ENCODE measurements around the gene DUS3L.

The DUS3L gene, protein sequence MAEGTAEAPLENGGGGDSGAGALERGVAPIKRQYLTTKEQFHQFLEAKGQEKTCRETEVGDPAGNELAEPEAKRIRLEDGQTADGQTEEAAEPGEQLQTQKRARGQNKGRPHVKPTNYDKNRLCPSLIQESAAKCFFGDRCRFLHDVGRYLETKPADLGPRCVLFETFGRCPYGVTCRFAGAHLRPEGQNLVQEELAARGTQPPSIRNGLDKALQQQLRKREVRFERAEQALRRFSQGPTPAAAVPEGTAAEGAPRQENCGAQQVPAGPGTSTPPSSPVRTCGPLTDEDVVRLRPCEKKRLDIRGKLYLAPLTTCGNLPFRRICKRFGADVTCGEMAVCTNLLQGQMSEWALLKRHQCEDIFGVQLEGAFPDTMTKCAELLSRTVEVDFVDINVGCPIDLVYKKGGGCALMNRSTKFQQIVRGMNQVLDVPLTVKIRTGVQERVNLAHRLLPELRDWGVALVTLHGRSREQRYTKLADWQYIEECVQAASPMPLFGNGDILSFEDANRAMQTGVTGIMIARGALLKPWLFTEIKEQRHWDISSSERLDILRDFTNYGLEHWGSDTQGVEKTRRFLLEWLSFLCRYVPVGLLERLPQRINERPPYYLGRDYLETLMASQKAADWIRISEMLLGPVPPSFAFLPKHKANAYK

DNA sequence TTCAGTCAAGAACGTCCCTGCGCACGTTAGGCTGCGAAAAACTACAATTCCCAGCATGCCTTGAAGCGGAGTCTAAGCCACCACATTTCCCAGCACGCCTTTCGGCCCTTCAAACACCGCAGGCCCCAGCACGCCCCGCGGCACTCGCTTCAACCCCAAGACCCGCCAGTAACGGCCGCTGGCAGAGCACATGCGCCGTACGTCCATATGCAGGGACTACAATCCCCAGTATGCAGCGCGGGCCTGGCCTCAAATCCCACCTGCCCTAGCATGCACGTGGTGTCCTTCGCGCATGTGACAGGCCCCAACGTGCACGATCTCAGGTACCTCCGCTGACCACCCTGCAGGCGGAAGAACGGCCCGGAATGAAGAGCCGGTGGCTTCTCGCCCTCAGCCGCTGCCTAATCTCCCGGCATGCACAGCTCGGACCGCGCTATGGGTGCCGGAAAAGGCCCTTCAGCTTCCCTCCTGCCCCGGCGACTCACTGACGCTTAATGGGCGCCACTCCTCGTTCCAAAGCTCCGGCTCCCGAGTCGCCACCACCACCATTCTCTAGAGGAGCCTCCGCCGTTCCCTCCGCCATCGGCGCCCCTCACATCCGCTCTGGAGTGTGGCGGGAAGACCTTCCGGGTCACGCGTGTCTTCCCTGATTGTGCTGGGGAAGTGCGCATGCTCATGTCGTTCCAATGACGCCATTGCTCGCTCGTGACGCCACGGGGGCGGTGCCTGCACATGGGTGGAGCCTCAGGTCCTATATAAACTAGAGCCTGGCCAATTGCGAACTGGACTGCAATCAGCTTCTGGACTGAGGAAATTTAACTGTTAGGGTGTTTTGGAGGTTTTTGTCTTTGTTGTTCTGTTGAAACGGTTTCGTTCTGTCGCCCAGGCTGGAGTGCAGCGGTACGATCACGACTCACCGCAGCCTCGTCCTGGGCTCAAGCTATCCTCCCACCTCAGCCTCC lies at the start of gene DUS3L:
Gene DUS3L, minus strand, starts transcription at position 605 of the 962 bp plus-strand sequence. Its CDS starts 22 bp downstream, at position 583.
- DNase-seq: peak; percentile 96 to 97

DNA sequence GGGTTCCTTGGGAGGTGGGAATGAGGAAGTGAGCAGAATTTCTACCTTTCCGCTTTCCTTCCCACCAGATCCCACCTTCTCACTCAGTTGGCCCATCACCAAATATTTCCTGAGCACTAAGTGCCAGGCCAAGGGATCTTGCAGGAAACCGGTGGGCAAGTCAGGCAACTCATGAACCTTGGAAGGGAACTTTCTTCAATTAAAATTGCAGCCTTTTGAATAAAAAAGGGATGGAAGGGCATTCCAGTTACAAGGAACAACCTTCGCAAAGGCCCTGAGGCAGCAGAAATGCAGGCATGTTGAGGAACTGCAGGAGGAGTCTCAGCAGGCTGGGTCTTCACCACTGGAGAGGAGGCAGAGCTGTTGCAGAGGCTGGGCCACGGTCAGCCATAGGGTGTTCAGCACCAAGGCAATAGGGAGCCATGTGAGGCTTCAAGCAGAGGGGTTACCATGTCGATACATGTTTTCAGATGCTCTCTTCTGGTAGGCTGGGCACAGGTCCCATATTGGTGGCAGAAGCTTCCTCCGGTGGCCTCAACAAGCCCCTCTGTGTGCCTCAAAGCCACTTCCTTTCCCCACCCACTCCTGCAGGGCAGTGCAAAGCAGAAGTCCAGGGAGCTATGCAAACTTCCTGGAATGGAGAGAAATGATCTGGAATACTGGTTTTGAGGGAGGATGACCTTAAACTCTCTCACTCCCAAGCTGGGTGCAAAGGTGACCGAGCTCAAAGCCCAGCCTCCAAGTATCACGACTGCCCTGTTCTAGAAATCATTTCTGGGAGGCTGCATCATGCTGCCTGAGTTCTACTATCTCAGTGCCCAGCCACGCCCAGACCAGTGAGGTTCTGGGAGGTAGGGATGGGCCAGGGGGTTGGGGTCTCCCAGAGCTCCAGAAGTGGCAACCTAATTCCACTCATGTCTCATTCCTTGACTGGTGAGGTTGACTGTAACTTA lies 48.4 kb upstream of the DUS3L start, which contains the start of gene FUT6:
Gene FUT6, minus strand, starts transcription at position 638 of the 953 bp plus-strand sequence. CDS start 7,135 bp downstream, outside the sequence.
- DNase-seq: no peak

DNA sequence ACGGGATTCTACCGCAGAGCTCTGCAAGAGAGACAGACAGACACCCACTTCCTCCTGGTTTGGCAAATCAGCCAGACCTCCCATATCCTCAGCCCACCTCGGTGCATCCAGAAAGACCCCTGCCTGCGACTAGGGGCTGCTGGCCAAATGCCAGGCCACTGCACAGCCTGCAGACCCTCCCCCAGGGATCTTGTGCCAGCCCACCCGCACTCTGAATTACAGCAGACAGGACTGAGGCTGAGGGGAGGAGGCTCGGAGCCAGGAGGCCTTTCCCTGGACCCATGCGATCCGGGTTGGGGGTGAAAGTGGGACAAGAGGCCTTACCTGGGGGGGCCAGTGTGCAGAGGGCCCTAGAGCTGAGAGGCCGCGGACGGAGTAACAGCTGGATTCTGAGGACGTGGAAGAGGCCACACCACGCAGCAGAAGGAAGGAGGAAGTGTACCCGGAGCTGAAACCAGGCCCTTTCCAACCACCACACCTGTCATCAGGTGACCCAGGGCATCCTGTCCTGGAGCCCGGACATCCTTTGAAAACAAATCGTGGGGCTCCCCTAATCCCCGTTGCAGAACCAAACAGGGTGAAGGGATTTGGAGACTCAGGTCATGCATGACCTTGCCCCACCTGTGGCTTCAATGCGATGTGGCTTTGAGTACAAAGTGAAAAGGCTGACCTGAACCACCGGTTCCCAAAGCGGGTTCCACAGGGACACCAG lies 47.5 kb upstream of the DUS3L start:
- no peak for DNase-seq

DNA sequence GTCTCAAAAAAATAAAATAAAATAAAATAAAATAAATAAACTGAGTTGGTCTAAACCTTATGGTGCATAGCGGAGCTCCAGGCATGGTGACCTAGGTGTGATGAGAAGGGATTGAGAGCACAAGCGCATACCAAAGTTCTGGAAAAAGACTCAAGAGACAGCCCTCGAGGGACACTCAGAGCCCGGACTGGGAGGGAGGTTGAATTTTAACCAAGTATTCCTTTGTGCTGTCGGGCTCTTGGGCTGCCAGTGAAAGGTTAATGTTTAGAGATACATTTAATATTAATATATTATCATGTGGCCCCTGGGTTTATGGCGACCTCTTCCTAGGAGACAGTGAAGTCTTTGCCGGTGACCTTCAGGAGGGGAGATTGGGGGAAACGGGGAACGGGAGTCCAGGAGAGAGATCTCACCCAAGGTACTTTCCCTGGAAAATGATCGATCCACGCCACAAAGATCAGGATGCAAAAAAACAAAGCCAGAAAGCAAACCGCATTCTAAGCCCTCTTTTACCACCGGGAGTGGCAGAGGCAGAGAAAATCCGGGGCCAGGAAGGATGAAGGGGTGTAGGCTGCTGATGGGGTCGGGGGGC lies 46.9 kb upstream of the DUS3L start:
- DNase-seq: no peak

DNA sequence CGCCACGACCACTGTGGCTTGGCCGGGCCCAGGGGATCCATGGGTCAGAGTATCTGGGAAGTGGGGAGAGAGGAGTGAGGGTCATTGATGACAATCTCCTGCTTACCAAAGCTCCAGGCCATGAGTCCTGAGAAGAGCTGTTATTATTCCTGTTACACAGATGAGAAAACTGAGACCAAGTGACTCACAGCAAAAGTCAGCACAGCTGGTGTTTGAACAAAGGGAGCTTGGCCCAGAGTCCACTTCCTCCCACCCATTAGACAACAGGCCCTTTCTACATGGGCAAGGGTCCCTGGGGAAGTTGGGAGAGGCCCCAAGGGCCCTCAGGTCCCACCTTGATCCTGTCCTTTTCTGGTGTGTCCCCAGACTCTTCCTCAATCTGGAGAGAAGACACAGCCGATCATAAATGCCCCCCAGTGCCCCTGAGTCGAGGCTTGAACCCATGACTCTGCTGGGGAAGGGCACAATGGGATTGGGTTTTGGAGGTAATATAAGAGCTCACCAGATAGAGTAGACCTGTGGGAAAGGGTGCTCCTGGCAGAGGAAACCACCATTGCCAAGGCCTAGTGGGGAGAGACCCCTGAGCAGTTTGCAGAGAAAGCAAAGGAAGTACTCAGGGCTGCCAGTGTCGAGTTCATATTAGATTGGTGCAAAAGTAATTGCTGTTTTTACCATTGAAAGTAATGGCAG lies 41.7 kb upstream of the DUS3L start:
- no peak for DNase-seq

DNA sequence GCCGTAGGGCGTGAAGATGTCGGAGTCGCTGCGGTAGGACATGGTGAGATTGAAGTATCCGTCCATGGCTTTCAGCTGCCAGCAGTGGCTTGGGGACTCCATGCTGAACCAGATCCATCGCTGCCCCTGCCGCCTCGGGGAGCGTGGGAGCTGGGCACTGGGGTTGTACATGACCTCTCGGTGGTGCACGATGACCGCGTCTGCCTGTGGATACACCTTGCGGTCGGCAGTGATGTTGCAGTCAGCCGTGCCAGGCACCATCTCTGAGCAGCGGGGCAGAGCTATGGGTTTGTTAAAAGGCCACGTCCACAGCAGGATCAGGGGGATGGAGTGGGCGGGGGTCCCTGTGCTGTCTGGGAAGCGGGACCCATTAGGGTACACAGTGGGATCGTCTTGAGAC lies 41.1 kb upstream of the DUS3L start:
- DNase-seq: no peak

DNA sequence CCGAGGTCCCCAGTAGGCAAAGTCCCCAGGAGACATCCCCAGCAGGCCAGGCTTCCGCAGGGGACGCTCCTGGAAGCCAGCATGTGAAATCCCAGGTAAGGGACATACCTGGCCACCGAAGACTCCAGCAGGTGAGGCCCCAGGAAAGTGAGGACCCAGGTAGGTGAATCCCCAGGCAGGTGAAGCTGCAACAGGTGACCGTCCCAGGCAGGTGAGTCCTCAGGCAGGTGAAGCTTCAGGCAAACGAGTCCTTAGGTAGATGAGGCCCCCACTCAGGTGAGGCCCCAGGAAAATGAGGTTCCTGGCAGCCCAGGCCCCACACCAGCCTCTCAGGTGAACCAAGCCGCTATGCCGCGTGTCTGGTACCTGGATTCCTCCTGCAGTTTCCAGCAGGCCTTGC lies 40.2 kb upstream of the DUS3L start:
- DNase-seq: no peak

DNA sequence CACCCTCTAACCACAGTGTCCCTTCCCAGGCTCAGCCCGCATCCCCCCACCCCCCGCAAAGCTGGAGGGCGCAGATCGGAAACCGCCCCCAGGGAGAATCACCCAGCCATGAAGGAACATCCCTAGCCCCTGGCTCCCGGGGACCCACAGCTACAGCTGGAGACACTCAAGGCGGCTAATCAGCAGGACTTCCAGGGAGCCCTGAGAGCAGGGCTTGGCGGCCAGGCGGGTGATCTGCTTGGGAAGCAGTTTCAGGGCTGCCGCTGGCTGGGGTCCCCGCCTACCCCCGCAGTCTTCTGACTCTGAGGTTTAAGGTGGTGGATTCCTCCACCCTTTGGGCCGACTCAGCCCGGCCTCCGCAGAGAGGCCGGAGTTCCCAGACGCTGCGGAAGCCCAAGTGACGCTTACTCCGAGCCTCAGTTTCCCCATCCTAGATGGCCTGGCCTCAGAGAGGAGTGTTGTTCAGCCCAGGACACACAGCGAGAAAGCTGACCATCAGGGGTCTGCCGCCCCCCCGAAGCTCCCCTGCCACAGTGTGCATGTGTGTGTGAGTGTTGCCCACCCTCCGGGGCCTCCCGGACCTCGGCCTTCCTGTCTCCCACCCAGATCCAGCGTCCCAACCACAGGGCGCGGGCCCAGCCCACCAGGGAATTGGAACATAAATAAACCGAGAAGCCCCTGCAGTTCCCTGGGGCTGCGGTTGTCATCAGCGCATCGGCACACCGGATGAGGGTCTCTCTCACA lies 38.8 kb upstream of the DUS3L start:
- no peak for DNase-seq

DNA sequence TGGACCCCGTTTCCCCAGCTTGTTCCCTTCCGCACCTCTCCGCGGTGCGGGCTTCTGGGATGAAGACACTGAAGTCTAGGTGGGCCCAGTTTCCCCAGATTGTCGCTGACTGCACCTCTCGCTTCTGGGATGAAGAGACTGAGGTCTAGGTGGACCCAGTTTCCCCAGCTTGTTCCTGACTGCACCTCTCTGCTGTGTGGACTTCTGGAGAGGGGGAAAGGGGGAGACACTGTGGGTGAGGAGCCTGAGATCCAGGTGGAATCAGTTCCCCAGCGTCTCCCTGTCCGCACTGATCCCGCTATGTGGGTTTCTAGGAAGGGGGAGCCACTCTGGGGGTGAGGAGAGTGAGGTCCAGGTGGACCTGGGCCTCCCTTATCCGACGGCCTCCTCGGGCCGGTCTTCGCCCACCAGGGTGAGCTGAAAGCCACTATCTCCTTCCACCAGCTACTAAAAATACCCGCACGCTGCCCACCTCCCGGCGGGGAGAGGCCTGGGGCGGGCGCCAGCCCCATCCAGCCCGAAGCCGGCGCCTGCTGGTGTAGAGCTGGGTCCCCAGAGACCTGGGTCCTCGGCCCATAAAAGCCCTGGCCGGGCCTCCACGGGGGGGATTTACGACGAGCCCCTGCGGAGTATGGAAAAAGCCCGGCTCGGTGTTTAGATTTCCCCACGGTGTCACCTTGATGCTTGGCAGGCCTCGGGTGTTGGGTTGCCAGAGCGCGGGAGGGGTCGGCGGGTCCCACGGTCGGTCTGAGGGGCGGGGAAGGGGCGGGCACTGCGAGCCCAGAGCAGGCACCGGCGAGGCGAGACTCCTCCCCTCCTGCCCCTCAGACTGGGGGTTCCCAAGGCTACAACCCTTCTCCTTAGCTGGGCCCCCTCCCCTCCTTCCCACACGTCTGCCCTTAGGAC lies 38.0 kb upstream of the DUS3L start:
- DNase-seq: peak; percentile 41 to 53

DNA sequence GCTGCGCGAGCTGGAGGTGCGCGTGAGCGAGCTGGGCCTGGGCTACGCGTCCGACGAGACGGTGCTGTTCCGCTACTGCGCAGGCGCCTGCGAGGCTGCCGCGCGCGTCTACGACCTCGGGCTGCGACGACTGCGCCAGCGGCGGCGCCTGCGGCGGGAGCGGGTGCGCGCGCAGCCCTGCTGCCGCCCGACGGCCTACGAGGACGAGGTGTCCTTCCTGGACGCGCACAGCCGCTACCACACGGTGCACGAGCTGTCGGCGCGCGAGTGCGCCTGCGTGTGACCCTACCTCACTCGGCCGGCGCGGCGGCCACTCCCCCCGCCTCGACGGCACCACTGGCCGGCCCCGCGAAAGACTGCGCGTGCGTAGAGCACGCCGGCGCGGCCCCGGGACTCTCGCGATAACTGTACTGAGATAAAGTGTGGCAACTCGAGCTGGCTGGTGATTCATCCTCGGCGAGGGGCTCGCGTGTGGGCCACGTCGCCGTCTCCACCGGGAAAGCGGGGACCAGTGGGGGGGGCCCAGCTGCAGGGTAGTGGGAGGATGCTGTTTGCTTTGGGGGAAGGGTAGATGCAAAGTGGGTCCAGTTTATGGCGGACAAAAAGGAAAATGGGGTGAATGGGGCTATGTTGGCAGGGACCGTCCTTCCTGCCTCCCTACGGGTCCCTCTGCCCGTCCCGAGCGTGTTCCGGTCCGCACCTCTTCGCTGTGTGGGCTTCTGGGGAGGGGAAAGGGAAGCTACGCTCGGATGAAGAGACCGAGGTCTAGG lies 37.1 kb upstream of the DUS3L start:
- DNase-seq: peak; percentile 95 to 96

DNA sequence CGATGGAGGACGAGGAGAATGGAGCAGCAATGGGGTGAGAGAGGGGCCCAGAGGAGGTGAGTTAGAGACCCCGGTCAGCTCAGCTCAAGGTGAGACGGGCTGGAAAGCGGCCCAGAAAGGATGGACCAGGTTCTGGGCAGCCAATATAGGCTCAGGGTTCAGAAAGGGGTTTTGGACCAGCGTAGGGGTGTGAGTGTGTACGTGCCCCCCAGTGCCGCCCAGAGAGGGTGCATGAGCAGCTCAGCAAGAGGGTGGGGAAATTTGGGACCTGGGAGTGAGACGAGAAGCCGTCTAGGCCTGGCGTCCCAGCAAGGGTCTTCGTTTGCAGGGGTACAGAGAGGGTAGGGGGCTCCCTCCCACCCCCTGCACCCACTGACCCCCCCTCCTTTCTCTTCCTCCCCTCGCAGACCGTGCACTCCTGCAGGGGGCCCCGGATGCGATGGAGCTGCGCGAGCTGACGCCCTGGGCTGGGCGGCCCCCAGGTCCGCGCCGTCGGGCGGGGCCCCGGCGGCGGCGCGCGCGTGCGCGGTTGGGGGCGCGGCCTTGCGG lies 36.5 kb upstream of the DUS3L start:
- no peak for DNase-seq

DNA sequence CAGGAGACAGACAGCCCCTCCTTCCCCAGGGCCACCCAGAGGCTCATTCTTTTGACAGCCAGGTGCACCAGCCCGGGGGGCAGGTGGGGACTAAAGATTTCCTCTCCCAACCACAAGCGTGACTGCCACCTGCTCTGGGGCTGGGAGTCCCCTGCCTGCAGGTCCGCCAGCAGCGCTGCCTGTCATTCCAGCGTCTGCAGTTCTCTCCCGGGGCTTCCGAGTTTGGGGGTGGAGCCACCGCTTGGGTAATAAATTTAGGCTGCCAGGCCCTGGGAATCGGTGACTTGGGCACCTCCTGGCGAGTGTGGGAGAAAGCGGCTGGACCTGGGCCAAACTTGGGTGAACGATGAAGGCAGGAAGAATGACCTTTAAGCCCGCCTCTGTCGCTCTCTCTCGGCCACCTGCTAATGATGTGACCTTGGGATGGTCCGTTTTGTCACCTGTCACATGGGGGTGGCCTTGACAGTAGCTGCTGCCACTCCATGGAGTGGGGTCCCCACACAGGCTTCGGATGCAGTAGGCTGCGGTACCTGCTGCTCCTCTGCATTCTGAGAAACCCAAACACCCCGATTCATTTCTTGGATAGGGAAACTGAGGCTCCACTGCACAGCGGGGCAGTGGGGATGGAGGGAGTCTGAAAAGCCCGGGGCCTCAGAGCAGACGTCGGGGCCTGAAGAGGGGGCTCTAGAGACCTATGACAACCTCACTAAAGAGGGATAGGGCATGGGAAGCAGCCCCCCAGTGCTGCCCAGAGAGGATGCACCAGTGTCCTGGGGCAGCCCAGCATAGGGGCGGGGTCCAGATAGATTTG lies 35.8 kb upstream of the DUS3L start:
- DNase-seq: peak in 1 of 2 experiments; percentile 36

DNA sequence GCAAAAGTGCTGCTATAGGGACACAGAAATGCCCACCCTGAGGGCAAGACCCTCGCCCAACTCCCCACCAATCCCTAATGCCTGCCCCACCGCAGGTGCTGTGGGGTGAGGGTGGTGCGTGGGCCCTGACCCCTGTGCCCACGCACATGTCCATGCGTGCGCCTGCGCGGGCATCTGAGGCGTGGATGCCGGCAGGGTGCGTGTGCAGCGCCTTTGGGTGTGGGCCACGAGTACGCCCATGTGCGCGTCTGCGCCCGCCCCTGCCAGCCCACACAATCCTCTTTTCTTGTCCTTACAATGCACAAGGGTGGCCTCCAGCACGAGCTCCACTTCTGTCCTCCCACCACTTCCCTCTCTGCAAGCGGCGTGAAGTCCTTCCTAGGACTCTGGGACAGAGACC lies 34.2 kb upstream of the DUS3L start:
- DNase-seq: no peak

DNA sequence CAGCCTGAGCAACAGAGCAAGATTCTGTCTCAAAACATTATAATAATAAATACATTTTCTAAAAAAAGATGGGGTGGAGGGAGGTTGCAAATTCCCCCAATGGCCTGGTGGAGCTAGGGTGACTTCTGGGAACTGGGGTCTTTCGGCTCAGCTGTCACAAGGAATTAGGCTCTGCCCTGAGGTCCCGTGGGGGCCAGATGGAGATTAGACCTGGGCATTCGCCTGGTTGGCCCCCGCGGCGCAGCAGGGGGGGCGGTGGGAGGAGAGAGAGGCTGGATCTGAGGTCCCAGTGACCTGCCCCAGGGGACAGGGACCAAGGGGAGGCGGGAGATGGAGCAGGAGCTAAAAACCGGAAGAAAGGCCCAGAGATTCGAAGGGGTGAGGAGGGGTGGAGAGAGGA lies 33.8 kb upstream of the DUS3L start:
- no peak for DNase-seq

DNA sequence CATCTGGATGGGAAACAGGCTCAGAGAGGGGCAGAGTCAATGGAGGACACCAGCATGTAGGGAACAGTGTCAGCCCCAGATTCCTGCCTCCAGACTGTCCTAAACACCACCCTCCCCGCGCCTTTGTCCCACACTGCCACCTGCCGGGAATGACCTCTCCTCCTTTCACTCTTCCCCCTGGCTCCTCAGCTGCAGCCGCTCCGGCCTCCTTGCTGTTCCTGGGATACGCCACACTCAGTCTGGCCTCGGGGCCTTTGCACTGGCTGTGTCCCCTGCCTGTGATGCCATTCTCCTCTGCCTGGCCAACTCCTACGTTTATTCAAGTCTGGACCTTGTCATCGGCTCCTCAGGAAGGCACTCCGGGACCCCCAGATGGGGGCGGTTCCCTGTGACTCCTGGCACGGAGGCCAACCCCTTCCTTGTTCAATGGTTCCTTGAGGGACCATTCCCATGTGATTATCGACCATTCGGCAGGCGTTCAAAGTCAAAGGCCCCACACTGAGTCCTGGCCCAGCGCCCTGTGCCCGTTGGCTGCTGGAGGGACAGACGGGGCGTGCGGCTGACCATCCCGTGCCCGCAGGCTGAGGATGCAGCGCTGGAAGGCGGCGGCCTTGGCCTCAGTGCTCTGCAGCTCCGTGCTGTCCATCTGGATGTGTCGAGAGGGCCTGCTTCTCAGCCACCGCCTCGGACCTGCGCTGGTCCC lies 32.8 kb upstream of the DUS3L start:
- DNase-seq: no peak
